ENCODE data around the gene GALNT11.

DNA sequence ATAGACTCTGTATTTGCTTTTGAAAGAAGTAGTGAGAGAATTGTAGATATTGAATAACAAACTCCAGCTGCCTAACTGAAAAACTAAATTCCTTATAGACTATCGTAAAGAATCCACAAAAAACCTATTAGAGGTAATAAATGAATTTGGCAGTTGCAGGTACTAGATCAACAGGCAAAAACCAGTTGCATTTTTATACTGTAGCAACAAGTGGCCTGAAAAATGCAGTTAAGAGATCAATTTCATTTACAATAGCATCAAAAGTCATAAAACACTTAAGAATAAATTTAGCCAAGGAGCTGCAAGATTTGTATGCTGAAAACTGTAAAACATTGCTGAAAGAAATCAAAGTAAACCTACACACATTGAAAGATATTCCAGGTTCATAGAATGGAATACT is 70.3 kb downstream of the GALNT11 start:
- TF ChIP-seq, protein P1, sequence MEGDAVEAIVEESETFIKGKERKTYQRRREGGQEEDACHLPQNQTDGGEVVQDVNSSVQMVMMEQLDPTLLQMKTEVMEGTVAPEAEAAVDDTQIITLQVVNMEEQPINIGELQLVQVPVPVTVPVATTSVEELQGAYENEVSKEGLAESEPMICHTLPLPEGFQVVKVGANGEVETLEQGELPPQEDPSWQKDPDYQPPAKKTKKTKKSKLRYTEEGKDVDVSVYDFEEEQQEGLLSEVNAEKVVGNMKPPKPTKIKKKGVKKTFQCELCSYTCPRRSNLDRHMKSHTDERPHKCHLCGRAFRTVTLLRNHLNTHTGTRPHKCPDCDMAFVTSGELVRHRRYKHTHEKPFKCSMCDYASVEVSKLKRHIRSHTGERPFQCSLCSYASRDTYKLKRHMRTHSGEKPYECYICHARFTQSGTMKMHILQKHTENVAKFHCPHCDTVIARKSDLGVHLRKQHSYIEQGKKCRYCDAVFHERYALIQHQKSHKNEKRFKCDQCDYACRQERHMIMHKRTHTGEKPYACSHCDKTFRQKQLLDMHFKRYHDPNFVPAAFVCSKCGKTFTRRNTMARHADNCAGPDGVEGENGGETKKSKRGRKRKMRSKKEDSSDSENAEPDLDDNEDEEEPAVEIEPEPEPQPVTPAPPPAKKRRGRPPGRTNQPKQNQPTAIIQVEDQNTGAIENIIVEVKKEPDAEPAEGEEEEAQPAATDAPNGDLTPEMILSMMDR (IDR thresholded peaks at IDR 0.05; ENCODE audit: insufficient read depth, low read depth, low read length) = no peak
- no peak for TF ChIP-seq EZH2 (IDR thresholded peaks at IDR 0.05; ENCODE audit: insufficient read depth, low read length)

All from astrocyte (in vitro differentiated cells and primary cell).